Forelimb muscle (tissue), 1 donor: Measurements from ENCODE around the gene TSPAN9. TPM values are rescaled to one million over a fixed set of nuclear protein-coding genes. Genes with fewer than 3 reads are reported as not detected.

ENCODE experiments used
- DNase-seq: peaks from one replicate; pipeline ENCODE4 v3.0.0-alpha.2; 2013; ENCODE audit warnings: low read depth
- polyA plus RNA-seq: library from polyadenylated mRNA; unstranded; fragments of 120-200 nt; gene quantifications from one replicate; pipeline ENCODE4 v1.2.1, GENCODE V29; 2013; ENCODE audit not compliant: insufficient read length

Gene TSPAN9
- polyA plus RNA-seq, 1 donor, result 112 TPM

GRCh38 chr12:3141339-3142321, 64.5 kb downstream of the TSPAN9 start:
- DNase-seq, result no peak

GRCh38 chr12:3142386-3142785, 65.2 kb downstream of the TSPAN9 start:
- DNase-seq, result no peak

- DNase-seq, result no peak
Measured at GRCh38 chr12:3144495-3144894, 67.3 kb downstream of the TSPAN9 start.

GRCh38 chr12:3145033-3145432, 67.9 kb downstream of the TSPAN9 start:
- no peak for DNase-seq

GRCh38 chr12:3145546-3146310, 68.5 kb downstream of the TSPAN9 start:
- no peak for DNase-seq

GRCh38 chr12:3147260-3147659, 70.1 kb downstream of the TSPAN9 start:
- no peak for DNase-seq

GRCh38 chr12:3148366-3149000, 71.3 kb downstream of the TSPAN9 start:
- peak; percentile 67 for DNase-seq

GRCh38 chr12:3149515-3150307, 72.5 kb downstream of the TSPAN9 start:
- DNase-seq, result no peak

- no peak for DNase-seq
Measured at GRCh38 chr12:3150308-3150670, 73.1 kb downstream of the TSPAN9 start.

GRCh38 chr12:3150931-3151835, 74.0 kb downstream of the TSPAN9 start:
- peak; percentile 57 for DNase-seq

- DNase-seq, result no peak
Measured at GRCh38 chr12:3152011-3152511, 74.9 kb downstream of the TSPAN9 start.

- DNase-seq, result no peak
Measured at GRCh38 chr12:3152892-3153291, 75.7 kb downstream of the TSPAN9 start.

GRCh38 chr12:3154006-3154405, 76.8 kb downstream of the TSPAN9 start:
- DNase-seq, result no peak

GRCh38 chr12:3155702-3156370, 78.7 kb downstream of the TSPAN9 start:
- DNase-seq, result no peak

- DNase-seq, result no peak
Measured at GRCh38 chr12:3157581-3158323, 80.6 kb downstream of the TSPAN9 start.

- no peak for DNase-seq
Measured at GRCh38 chr12:3158851-3159465, 81.8 kb downstream of the TSPAN9 start.

- DNase-seq, result no peak
Measured at GRCh38 chr12:3160081-3160480, 82.9 kb downstream of the TSPAN9 start.

GRCh38 chr12:3161861-3162260, 84.7 kb downstream of the TSPAN9 start:
- DNase-seq, result no peak
